ENCODE results near the gene PDLIM3. TPM values are rescaled to one million over a fixed set of nuclear protein-coding genes. Genes with fewer than 3 reads are reported as not detected.
"Not testable (repeated sequence)": the region's sequence is repeated elsewhere in the genome, so short reads cannot be mapped to it uniquely, and the experiment has no call there.

The PDLIM3 gene
- total RNA-seq, 3 donors from 2014 or later, result not detected

DNA sequence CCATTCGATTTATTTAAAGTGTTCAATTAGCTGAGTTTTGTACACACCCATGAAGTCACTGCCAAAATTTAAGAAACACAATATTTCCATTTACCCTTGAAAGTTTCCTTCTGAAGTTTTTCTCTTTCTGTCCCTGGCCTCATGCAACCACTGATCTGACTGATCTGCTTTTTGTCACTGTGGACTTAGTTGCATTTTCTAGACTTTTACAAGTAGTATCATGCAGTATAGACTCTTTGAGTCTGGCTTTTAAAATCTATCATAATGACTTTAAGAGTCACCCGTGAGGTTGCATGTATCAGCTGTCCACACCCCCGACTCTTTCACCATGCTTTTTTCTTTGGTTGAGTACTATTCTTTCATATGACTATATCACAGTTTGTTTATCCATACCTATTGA, 29.0 kb upstream of the PDLIM3 start:
- no peak for DNase-seq
- Mint-ChIP-seq H3K36me3 (ENCODE audit: insufficient read depth) (no peaks in the 10 kb centered on the region), H3K4me1 (ENCODE audit: low read depth) (no peaks in the 10 kb centered on the region), H3K9me3 (no peaks in the 10 kb centered on the region), H3K27me3 (ENCODE audit: low read depth) (peaks cover 36% of the 10 kb centered on the region), H3K4me3 (no peak overlapping the region)
- no peak for ATAC-seq

DNA sequence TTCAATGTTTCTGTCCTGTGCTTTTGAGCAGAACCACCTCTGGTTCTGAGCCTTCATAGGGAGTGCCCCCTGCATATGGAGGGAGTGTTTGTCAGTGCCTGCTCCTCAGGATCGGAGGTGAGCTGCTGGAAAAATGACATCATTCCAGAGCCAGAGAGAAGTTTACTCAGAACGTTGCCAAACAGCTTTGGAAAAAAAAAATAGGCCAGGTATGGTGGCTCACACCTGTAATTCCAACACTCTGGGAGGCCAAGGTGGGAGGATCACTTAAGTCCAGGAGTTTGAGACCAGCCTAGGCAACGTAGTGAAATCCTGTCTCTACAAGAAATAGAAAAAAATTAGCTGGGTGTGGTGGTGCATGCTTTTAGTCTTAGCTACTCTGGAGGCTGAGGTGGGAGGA, 27.2 kb upstream of the PDLIM3 start:
- Mint-ChIP-seq H3K4me1 (ENCODE audit: low read depth) (no peaks in the 10 kb centered on the region), H3K27me3 (ENCODE audit: low read depth) (peaks cover 49% of the 10 kb centered on the region), H3K4me3 (no peak overlapping the region), H3K36me3 (ENCODE audit: insufficient read depth) (no peaks in the 10 kb centered on the region), H3K9me3 (no peaks in the 10 kb centered on the region)
- ATAC-seq, result no peak
- DNase-seq, result no peak

DNA sequence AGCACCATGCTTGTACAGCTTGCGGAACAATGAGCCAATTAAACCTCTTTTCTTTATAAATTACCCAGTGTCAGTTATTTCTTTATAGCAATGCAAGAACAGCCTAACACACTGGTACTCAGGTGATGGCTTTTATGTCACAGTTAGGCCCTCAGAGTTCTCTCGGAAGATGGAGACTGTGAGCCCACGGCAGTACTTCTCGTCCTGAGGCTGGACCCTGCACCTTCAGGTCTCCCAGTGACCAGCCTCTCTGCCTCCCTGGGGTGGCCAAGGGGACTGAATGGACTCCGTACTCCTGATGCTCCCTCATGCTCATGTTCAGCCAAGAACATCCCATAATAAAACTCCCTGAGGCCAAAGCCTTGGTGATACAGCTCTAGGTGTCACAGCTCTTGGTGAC, 25.0 kb upstream of the PDLIM3 start:
- no peaks in the 10 kb centered on the region for H3K36me3 Mint-ChIP-seq (ENCODE audit: insufficient read depth)
- no peak overlapping the region for H3K4me3 Mint-ChIP-seq
- no peaks in the 10 kb centered on the region for H3K9me3 Mint-ChIP-seq
- ATAC-seq (no peak), DNase-seq (no peak)
- peaks cover 57% of the 10 kb centered on the region for H3K27me3 Mint-ChIP-seq (ENCODE audit: low read depth)
- H3K4me1 Mint-ChIP-seq (ENCODE audit: low read depth), result no peaks in the 10 kb centered on the region

- Mint-ChIP-seq H3K9me3 (no peaks in the 10 kb centered on the region), H3K4me3 (no peak overlapping the region), H3K27me3 (ENCODE audit: low read depth) (peaks cover 57% of the 10 kb centered on the region), H3K4me1 (ENCODE audit: low read depth) (no peaks in the 10 kb centered on the region), H3K36me3 (ENCODE audit: insufficient read depth) (no peaks in the 10 kb centered on the region)
- no peak for DNase-seq
- no peak for ATAC-seq
Measured at GRCh38 chr4:185559915-185560281, 24.6 kb upstream of the PDLIM3 start.

DNA sequence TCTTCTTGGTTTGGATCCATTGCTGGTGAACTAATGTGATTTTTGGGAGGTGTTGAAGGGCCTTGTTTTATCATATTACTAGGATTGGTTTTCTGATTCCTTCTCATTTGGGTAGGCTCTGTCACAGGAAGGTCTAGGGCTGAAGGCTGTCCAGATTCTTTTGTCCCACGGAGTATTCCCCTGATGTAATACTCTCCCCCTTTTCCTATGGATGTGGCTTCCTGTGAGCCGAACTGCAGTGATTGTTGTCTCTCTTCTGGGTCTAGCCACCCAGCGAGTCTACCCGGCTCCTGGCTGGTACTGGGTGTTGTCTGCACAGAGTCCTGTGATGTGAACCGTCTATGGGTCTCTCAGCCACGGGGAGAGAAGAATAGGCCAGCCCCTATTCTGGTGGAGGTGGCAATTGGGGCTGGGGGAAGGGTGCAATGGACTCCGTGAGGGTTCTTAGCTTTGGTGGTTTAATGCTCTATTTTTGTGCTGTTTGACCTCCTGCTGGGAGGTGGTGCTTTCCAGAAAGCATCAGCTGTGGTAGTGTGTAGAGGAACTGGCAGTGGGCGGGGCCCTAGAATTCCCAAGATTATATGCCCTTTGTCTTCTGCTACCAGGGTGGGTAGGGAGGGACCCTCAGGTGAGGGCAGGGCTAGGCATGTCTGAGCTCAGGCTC, 24.1 kb upstream of the PDLIM3 start:
- not testable (repeated sequence) for H3K9me3 Mint-ChIP-seq; ATAC-seq; H3K4me1 Mint-ChIP-seq (ENCODE audit: low read depth); H3K36me3 Mint-ChIP-seq (ENCODE audit: insufficient read depth); DNase-seq; H3K4me3 Mint-ChIP-seq
- H3K27me3 Mint-ChIP-seq (ENCODE audit: low read depth), result peaks cover 53% of the 10 kb centered on the region

DNA sequence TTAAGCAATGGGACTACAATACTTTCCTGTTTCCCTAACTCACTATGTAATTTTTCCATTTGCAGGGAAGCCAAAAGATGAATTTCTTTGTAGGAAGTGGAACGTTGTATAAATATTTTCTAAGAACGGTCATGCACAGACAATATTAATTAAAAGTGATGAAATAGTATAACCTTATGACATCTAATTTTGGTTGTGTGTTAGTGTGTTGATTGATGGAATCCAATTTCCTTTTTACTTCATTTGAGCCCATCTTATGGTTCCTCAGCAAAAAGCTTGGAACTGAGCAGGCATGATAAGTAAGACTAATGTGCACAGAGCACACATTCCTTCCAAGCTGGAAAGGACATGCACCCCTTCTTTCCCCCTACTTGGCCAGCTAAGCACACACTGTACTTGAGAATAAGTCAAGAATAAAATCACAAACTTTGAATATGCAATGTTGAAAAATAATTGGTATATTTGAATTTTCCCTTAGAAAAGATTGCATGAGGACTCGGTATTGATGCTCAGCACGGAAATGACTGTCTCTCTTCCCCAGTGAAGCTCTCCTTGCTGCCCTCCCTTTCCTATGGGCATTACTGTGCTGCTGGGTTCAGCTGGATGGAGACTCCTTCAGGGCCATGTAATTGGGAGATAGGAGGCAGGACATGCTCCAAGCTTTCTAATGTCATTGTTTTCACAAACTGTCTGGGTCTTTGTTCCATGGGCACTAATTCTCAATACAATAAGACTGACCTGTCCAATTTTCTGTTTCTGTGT, 19.2 kb upstream of the PDLIM3 start:
- H3K4me1 Mint-ChIP-seq (ENCODE audit: low read depth), result no peaks in the 10 kb centered on the region
- no peaks in the 10 kb centered on the region for H3K36me3 Mint-ChIP-seq (ENCODE audit: insufficient read depth)
- ATAC-seq (no peak), DNase-seq (no peak)
- peaks cover 25% of the 10 kb centered on the region for H3K27me3 Mint-ChIP-seq (ENCODE audit: low read depth)
- no peaks in the 10 kb centered on the region for H3K9me3 Mint-ChIP-seq
- H3K4me3 Mint-ChIP-seq, result no peak overlapping the region

DNA sequence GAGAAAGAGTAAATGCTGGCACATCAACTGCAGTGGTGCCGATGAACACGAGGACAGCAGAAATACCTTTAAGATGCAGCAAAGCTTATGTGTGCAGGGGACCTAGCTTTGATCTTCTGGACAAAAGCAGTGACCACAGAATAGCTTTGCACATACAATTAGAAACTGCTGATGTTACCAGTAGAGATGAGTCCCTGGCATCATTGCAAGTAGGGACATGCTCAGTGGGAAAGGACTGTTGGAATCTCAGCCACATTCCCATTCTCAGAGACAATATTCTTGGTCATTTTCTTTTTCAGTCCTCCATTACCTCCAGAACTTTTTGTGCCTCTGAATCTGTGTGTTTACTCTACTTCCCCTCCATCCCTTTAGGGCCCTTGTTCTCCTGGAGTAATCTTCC, 16.9 kb upstream of the PDLIM3 start:
- no peaks in the 10 kb centered on the region for H3K9me3 Mint-ChIP-seq
- H3K36me3 Mint-ChIP-seq (ENCODE audit: insufficient read depth), result no peaks in the 10 kb centered on the region
- ATAC-seq (no peak), DNase-seq (no peak)
- H3K27me3 Mint-ChIP-seq (ENCODE audit: low read depth), result peaks cover 8% of the 10 kb centered on the region
- H3K4me3 Mint-ChIP-seq, result no peak overlapping the region
- H3K4me1 Mint-ChIP-seq (ENCODE audit: low read depth), result no peaks in the 10 kb centered on the region

- no peaks in the 10 kb centered on the region for H3K9me3 Mint-ChIP-seq
- H3K27me3 Mint-ChIP-seq (ENCODE audit: low read depth), result peaks cover 5% of the 10 kb centered on the region
- H3K4me3 Mint-ChIP-seq, result no peak overlapping the region
- no peaks in the 10 kb centered on the region for H3K36me3 Mint-ChIP-seq (ENCODE audit: insufficient read depth)
- DNase-seq (no peak), ATAC-seq (no peak)
- H3K4me1 Mint-ChIP-seq (ENCODE audit: low read depth), result no peaks in the 10 kb centered on the region
Measured at GRCh38 chr4:185550933-185551332, 15.6 kb upstream of the PDLIM3 start.

DNA sequence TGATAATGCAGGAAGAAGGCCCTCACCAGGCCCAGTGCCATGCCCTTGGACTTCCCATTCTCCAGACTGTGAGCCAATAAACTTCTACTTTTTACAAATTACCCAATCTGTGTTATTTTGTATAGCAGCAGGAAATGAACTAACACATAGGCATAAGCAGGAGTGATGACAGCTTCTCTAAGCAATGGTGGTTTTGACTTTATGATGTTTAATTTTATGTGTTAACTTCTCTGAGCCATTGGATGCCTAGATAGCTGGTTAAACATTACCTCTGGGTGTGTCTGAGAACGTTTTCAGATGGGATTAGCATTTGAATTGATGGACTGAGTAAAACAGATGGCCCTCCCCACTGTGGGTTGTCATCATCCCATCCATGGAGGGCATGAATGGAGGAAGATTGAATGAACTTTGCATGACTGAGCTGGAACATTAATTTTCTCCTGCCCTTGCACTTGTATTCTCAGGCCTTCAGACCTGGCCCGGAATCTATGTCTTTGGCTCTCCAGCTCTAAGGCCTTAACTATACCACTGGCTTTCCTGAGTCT, 13.9 kb upstream of the PDLIM3 start:
- ATAC-seq, result no peak
- H3K4me1 Mint-ChIP-seq (ENCODE audit: low read depth), result no peaks in the 10 kb centered on the region
- H3K36me3 Mint-ChIP-seq (ENCODE audit: insufficient read depth), result no peaks in the 10 kb centered on the region
- no peak for DNase-seq
- no peak overlapping the region for H3K4me3 Mint-ChIP-seq
- no peaks in the 10 kb centered on the region for H3K9me3 Mint-ChIP-seq
- peaks cover 3% of the 10 kb centered on the region for H3K27me3 Mint-ChIP-seq (ENCODE audit: low read depth)

GRCh38 chr4:185548587-185548986, 13.3 kb upstream of the PDLIM3 start:
- H3K4me3 Mint-ChIP-seq, result no peak overlapping the region
- H3K9me3 Mint-ChIP-seq, result no peaks in the 10 kb centered on the region
- H3K36me3 Mint-ChIP-seq (ENCODE audit: insufficient read depth), result no peaks in the 10 kb centered on the region
- no peak for ATAC-seq
- peaks cover 3% of the 10 kb centered on the region for H3K27me3 Mint-ChIP-seq (ENCODE audit: low read depth)
- H3K4me1 Mint-ChIP-seq (ENCODE audit: low read depth), result no peaks in the 10 kb centered on the region
- no peak for DNase-seq

DNA sequence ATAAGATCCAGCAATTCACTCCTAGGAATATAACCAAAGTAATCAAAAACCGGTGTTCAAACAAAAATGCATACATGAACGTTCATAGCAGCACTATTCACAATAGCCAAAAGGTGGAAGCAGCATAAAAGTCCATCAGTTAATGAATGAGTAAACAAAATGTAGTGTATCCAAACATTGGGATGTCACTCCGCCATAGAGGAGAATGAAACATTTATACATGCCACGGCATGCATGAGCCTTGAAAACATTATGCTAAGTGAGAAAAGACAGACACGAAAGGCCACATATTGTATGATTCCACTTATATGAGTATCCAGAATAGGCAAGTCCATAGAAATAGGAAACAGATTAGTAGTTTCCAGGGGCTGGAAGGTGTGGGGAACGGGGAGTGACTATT, 11.0 kb upstream of the PDLIM3 start:
- ATAC-seq (no peak), DNase-seq (no peak)
- H3K9me3 Mint-ChIP-seq, result no peaks in the 10 kb centered on the region
- H3K36me3 Mint-ChIP-seq (ENCODE audit: insufficient read depth), result no peaks in the 10 kb centered on the region
- peaks cover 14% of the 10 kb centered on the region for H3K27me3 Mint-ChIP-seq (ENCODE audit: low read depth)
- H3K4me1 Mint-ChIP-seq (ENCODE audit: low read depth), result no peaks in the 10 kb centered on the region
- H3K4me3 Mint-ChIP-seq, result no peak overlapping the region

- Mint-ChIP-seq H3K9me3 (no peaks in the 10 kb centered on the region), H3K4me1 (ENCODE audit: low read depth) (no peaks in the 10 kb centered on the region), H3K4me3 (no peak overlapping the region), H3K27me3 (ENCODE audit: low read depth) (peaks cover 15% of the 10 kb centered on the region), H3K36me3 (ENCODE audit: insufficient read depth) (no peaks in the 10 kb centered on the region)
- ATAC-seq (no peak), DNase-seq (no peak)
Measured at GRCh38 chr4:185542626-185543315, 7.5 kb upstream of the PDLIM3 start.

DNA sequence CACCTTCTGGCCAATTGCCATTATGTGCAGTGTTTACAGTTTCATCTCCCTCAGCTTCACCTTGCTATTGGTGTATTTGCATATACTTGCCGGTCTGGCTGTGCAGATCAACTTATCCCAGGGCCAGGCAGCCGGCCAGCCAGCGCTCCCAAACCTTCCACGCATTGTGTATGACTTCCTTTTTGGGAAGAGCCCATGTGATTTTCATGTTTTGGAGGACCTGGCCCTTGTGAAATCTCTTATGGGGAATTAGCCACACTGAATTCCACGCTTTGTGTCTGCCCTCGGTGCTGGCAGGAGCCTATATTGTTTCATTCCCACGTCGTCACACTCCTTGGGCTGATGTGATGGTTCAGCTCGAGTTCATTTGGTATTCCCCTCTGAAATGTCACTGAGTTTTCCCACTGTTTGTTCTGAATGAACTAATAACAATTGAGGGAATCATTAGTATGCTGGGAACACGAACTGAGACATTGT, 6.0 kb upstream of the PDLIM3 start:
- DNase-seq (no peak), ATAC-seq (no peak)
- Mint-ChIP-seq H3K4me3 (no peak overlapping the region), H3K4me1 (ENCODE audit: low read depth) (no peaks in the 10 kb centered on the region), H3K27me3 (ENCODE audit: low read depth) (peaks cover 21% of the 10 kb centered on the region), H3K36me3 (ENCODE audit: insufficient read depth) (no peaks in the 10 kb centered on the region), H3K9me3 (no peaks in the 10 kb centered on the region)

GRCh38 chr4:185540487-185541120, 5.3 kb upstream of the PDLIM3 start:
- no peak overlapping the region for H3K4me3 Mint-ChIP-seq
- no peaks in the 10 kb centered on the region for H3K36me3 Mint-ChIP-seq (ENCODE audit: insufficient read depth)
- H3K9me3 Mint-ChIP-seq, result no peaks in the 10 kb centered on the region
- peaks cover 27% of the 10 kb centered on the region for H3K27me3 Mint-ChIP-seq (ENCODE audit: low read depth)
- peaks cover under 1% of the 10 kb centered on the region for H3K4me1 Mint-ChIP-seq (ENCODE audit: low read depth)
- ATAC-seq (no peak), DNase-seq (no peak)
